ENCODE measurements around the gene CST8. TPM values are rescaled to one million over a fixed set of nuclear protein-coding genes. Genes with fewer than 3 reads are reported as not detected.
A peak's percentile ranks its signal among the peaks of the same experiment; 100 is the strongest.

CST8 gene
- total and polyA plus RNA-seq, 2 donors (not counting 1 experiment from before 2014, with no cell fraction given) = not detected

DNA sequence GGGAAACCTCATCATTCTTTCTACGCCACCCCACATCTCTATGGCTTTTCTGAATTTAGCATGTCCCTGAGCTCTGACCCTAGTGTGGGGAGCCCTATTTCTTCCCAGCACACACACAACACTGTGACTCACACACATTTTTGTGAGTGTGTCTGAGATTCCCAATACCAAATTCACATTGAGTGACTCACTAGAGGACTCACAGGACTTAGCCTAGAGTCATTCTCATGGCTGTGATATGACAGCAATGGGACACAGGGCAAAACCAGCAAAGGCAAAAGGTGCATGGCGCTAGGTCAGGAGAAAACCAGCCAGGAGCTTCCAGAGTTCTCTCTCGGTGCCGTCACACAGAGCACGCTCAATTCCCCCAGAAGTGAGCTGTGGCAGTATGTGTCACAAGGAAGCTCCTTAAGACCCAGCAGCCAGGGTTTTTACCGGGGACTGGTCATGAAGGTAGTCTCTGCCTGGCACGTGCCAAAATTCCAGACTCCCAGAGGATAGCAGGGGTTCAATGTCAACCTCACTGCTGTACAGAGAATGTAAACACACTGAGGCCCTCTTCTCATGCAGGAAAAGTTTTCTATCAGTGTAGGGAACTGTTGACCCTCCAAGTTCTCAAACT lies 45.2 kb upstream of the CST8 start:
- H3K9ac ChIP-seq (ENCODE audit: low read length) = no peak overlapping the region
- H3K4me1 ChIP-seq (ENCODE audit: control insufficient read depth in 2 of 2, insufficient read depth in 2 of 2, low read length in 2 of 2) = no peaks in the 10 kb centered on the region
- Mint-ChIP-seq H3K27ac (no peak overlapping the region), H3K27me3 (no peaks in the 10 kb centered on the region), H3K9me3 (ENCODE audit: insufficient read depth) (no peaks in the 10 kb centered on the region), H3K4me1 (no peaks in the 10 kb centered on the region), H3K4me3 (no peak overlapping the region)
- no peaks in the 10 kb centered on the region for H3K36me3 ChIP-seq (replicated peaks in 1 of 2; ENCODE audit: control extremely low read depth in 1 of 2, control insufficient read depth in 1 of 2, extremely low read depth in 1 of 2, insufficient read depth in 2 of 2, low read length in 1 of 2)
- CTCF ChIA-PET = interaction anchor here (0.6 to 3.1 kb wide), 8 partner anchors 10 to 1096 kb away, joined by 3 to 9 read pairs (median 4); partner anchors contain the start of genes NAPB and NXT1
- DNase-seq = no peak
- H3K4me2 ChIP-seq (replicated peaks; ENCODE audit: low read depth, low read length, poor library complexity, severe bottlenecking) = no peak overlapping the region
- WGBS (ENCODE audit: insufficient coverage) = 90% methylated on average over 7 of the region's 7 CpGs
- no peaks in the 10 kb centered on the region for H4K20me1 ChIP-seq (ENCODE audit: control insufficient read depth, insufficient read depth, low read length, poor library complexity, severe bottlenecking)
- H3K27ac ChIP-seq (ENCODE audit: low read length in 2 of 2) = no peak overlapping the region
- no peak overlapping the region for H3K4me3 ChIP-seq (ENCODE audit: control extremely low read depth in 1 of 5, extremely low read depth in 1 of 5, insufficient read depth in 1 of 5, low read depth in 2 of 5, low read length in 4 of 5)
- no peak for ATAC-seq (ENCODE audit: low read depth)
- no peaks in the 10 kb centered on the region for H3K27me3 ChIP-seq (replicated peaks in 1 of 4; ENCODE audit: control extremely low read depth in 1 of 4, control insufficient read depth in 3 of 4, insufficient read depth in 4 of 4, low read length in 3 of 4)
- no peak overlapping the region for H2AFZ ChIP-seq (ENCODE audit: insufficient read depth, low read depth, low read length, poor library complexity, severe bottlenecking)
- intact Hi-C loops (cut with micrococcal nuclease) = loop anchor here (5.0 kb wide), 1 partner anchor 753 kb away; no protein-coding TSS in a partner anchor
- no peak for TF ChIP-seq EZH2 (IDR thresholded peaks at IDR 0.05; ENCODE audit: borderline replicate concordance, insufficient read depth, low read depth, low read length, poor library complexity, severe bottlenecking)
- TF ChIP-seq, protein P1, sequence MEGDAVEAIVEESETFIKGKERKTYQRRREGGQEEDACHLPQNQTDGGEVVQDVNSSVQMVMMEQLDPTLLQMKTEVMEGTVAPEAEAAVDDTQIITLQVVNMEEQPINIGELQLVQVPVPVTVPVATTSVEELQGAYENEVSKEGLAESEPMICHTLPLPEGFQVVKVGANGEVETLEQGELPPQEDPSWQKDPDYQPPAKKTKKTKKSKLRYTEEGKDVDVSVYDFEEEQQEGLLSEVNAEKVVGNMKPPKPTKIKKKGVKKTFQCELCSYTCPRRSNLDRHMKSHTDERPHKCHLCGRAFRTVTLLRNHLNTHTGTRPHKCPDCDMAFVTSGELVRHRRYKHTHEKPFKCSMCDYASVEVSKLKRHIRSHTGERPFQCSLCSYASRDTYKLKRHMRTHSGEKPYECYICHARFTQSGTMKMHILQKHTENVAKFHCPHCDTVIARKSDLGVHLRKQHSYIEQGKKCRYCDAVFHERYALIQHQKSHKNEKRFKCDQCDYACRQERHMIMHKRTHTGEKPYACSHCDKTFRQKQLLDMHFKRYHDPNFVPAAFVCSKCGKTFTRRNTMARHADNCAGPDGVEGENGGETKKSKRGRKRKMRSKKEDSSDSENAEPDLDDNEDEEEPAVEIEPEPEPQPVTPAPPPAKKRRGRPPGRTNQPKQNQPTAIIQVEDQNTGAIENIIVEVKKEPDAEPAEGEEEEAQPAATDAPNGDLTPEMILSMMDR (IDR thresholded peaks at IDR 0.05) = no peak
- H3K79me2 ChIP-seq (ENCODE audit: control insufficient read depth, insufficient read depth, low read length) = no peaks in the 10 kb centered on the region
- H3K9me3 ChIP-seq (ENCODE audit: control extremely low read depth in 1 of 3, control insufficient read depth in 2 of 3, insufficient read depth in 1 of 3, low read length in 2 of 3) = no peaks in the 10 kb centered on the region
- POLR2A ChIA-PET = interaction anchor here (0.7 kb wide), 1 partner anchor 96 kb away, joined by 5 read pairs; no protein-coding TSS in a partner anchor

DNA sequence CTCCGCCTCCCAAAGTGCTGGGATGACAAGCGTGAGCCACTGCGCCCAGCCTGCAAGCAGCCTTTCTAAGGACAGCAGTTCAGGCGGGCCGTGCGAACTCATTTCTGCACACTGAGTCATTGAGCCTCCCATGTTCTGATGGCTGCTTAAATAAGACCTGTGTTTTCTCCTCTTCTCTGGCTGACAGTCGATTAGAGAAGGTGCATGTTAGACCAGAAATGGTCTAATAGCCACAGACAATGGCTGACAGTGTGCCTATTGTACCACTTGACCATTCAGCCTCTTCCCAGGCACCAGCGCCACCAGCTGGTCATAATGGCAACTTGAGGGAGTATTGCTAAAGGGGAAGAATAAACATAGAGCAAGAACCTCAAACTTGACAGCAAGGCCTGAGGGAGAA lies 44.4 kb upstream of the CST8 start:
- peak; percentile 14 for DNase-seq
- H3K27ac ChIP-seq (ENCODE audit: low read length in 2 of 2) = no peak overlapping the region
- TF ChIP-seq, protein P1 (IDR thresholded peaks at IDR 0.05) = no peak
- no peak for TF ChIP-seq EZH2 (IDR thresholded peaks at IDR 0.05; ENCODE audit: borderline replicate concordance, insufficient read depth, low read depth, low read length, poor library complexity, severe bottlenecking)
- Mint-ChIP-seq H3K4me1 (no peaks in the 10 kb centered on the region), H3K27ac (no peak overlapping the region), H3K9me3 (ENCODE audit: insufficient read depth) (no peaks in the 10 kb centered on the region), H3K27me3 (no peaks in the 10 kb centered on the region), H3K4me3 (no peak overlapping the region)
- no peaks in the 10 kb centered on the region for H3K36me3 ChIP-seq (replicated peaks in 1 of 2; ENCODE audit: control extremely low read depth in 1 of 2, control insufficient read depth in 1 of 2, extremely low read depth in 1 of 2, insufficient read depth in 2 of 2, low read length in 1 of 2)
- H3K4me2 ChIP-seq (replicated peaks; ENCODE audit: low read depth, low read length, poor library complexity, severe bottlenecking) = no peak overlapping the region
- H2AFZ ChIP-seq (ENCODE audit: insufficient read depth, low read depth, low read length, poor library complexity, severe bottlenecking) = no peak overlapping the region
- H3K9ac ChIP-seq (ENCODE audit: low read length) = no peak overlapping the region
- no peaks in the 10 kb centered on the region for H3K9me3 ChIP-seq (ENCODE audit: control extremely low read depth in 1 of 3, control insufficient read depth in 2 of 3, insufficient read depth in 1 of 3, low read length in 2 of 3)
- H4K20me1 ChIP-seq (ENCODE audit: control insufficient read depth, insufficient read depth, low read length, poor library complexity, severe bottlenecking) = no peaks in the 10 kb centered on the region
- H3K4me1 ChIP-seq (ENCODE audit: control insufficient read depth in 2 of 2, insufficient read depth in 2 of 2, low read length in 2 of 2) = no peaks in the 10 kb centered on the region
- intact Hi-C loops (cut with micrococcal nuclease) = loop anchor here (5.0 kb wide), 1 partner anchor 754 kb away; no protein-coding TSS in a partner anchor
- 98% methylated on average over 6 of the region's 8 CpGs for WGBS (ENCODE audit: insufficient coverage)
- POLR2A ChIA-PET = no interaction called here
- CTCF ChIA-PET = interaction anchor here (0.7 to 3.1 kb wide), 6 partner anchors 68 to 1107 kb away, joined by 3 to 9 read pairs (median 3); partner anchors contain the start of gene NXT1
- no peaks in the 10 kb centered on the region for H3K27me3 ChIP-seq (replicated peaks in 1 of 4; ENCODE audit: control extremely low read depth in 1 of 4, control insufficient read depth in 3 of 4, insufficient read depth in 4 of 4, low read length in 3 of 4)
- H3K79me2 ChIP-seq (ENCODE audit: control insufficient read depth, insufficient read depth, low read length) = no peaks in the 10 kb centered on the region
- no peak for ATAC-seq (ENCODE audit: low read depth)
- no peak overlapping the region for H3K4me3 ChIP-seq (ENCODE audit: control extremely low read depth in 1 of 5, extremely low read depth in 1 of 5, insufficient read depth in 1 of 5, low read depth in 2 of 5, low read length in 4 of 5)

Measured in B cell (primary cell).